GM12878 (cell line): Measurements from ENCODE around the gene TM9SF2. TPM values are rescaled to one million over a fixed set of nuclear protein-coding genes. Genes with fewer than 3 reads are reported as not detected.

Experiments
- ATAC-seq: fragments of 200-7000 bp; cut with Tn5 transposase; 3 replicates; pipeline ENCODE4 v1.9.1; 2020; ENCODE audit warnings: mild to moderate bottlenecking, moderate library complexity
- BruUV-seq: library from RNA; stranded (reverse); fragments of 400-500 nt; replicated peaks from 2 replicates; lab custom pipeline; 2021; lab: Mats Ljungman, UMichigan
- CTCF ChIA-PET: fragments of 300-600 bp; sonication (Branson Sonifier 250); formaldehyde crosslinking; extraction: SDS; loops from one replicate; lab custom pipeline; 2021; ENCODE audit warnings: inconsistent platforms; lab: Yijun Ruan, JAX
- POLR2A ChIA-PET: fragments of 350-600 bp; formaldehyde crosslinking; extraction: SDS; loops from one replicate; lab custom pipeline; 2021; ENCODE audit warnings: inconsistent platforms; lab: Charles Lee
- RAD21 ChIA-PET: fragments of 300-600 bp; sonication (Branson Sonifier 250); formaldehyde crosslinking; loops from one replicate; lab custom pipeline; 2023; ENCODE audit warnings: antibody characterized with exemption; ENCODE audit not compliant: unreplicated experiment; lab: Charles Lee
- SMC1A ChIA-PET: fragments of 300-600 bp; sonication (Branson Sonifier 250); formaldehyde crosslinking; loops from one replicate; lab custom pipeline; 2023; ENCODE audit not compliant: unreplicated experiment, uncharacterized antibody; lab: Charles Lee
- DNase-seq: peaks from one replicate; pipeline ENCODE4 v3.0.0-alpha.2; 2011; ENCODE audit warnings: low read depth, low spot score
- FAIRE-seq: peaks from 3 replicates; lab custom pipeline; 2011; peaks lifted over from hg19 to GRCh38; lab: Jason Lieb, UNC
- H2AFZ ChIP-seq: 2 replicates; pipeline ENCODE4 v1.6.0; 2011; ENCODE audit warnings: low read depth, low read length, control low read depth; ENCODE audit not compliant: control insufficient read depth
- H3K27ac ChIP-seq: 2 replicates; pipeline ENCODE4 v1.5.1; 2011; ENCODE audit warnings: control low read depth; ENCODE audit not compliant: control insufficient read depth, insufficient read depth
- H3K27me3 ChIP-seq, 2 experiments: replicated peaks in 1 of 2; 2 replicates each; pipeline versions ENCODE4 v1.6.0 to v1.6.1; 2011; ENCODE audit warnings: low read length in 1 of 2; ENCODE audit not compliant: control insufficient read depth in 2 of 2, insufficient read depth in 2 of 2
- H3K36me3 ChIP-seq, 2 experiments: 2 replicates each; pipeline ENCODE4 v1.5.1; 2011; ENCODE audit warnings: low read length in 1 of 2; ENCODE audit not compliant: control insufficient read depth in 2 of 2, insufficient read depth in 2 of 2
- H3K4me1 ChIP-seq: 2 replicates; pipeline ENCODE4 v1.6.1; 2011; ENCODE audit warnings: mild to moderate bottlenecking, low read length, moderate library complexity, mixed read lengths; ENCODE audit not compliant: control insufficient read depth, insufficient read depth
- H3K4me2 ChIP-seq: 2 replicates; pipeline ENCODE4 v1.6.0; 2011; ENCODE audit warnings: control low read depth; ENCODE audit not compliant: control insufficient read depth, insufficient read depth
- H3K4me3 ChIP-seq: fragments of 200-600 bp; sonication (generic); 2 replicates; pipeline ENCODE4 v1.5.1; 2016
- H3K79me2 ChIP-seq: 2 replicates; pipeline ENCODE4 v1.6.0; 2011; ENCODE audit warnings: low read length; ENCODE audit not compliant: control insufficient read depth, insufficient read depth
- H3K9ac ChIP-seq: 2 replicates; pipeline ENCODE4 v1.8.0; 2011; ENCODE audit warnings: low read length, control low read depth, mixed read lengths; ENCODE audit not compliant: control insufficient read depth, insufficient read depth
- H3K9me3 ChIP-seq: replicated peaks from 3 replicates; pipeline ENCODE4 v1.5.1; 2011; ENCODE audit warnings: mild to moderate bottlenecking, low read length; ENCODE audit not compliant: control insufficient read depth, insufficient read depth
- H4K20me1 ChIP-seq: 2 replicates; pipeline ENCODE4 v1.6.0; 2011; ENCODE audit not compliant: control insufficient read depth, insufficient read depth
- BACH1 ChIP-seq: fragments of 450-650 bp; IDR thresholded peaks from 2 replicates; pipeline ENCODE4 v1.6.1; 2017; ENCODE audit warnings: mild to moderate bottlenecking, borderline replicate concordance
- BCLAF1 ChIP-seq: fragments of 450-650 bp; IDR thresholded peaks from 2 replicates; pipeline ENCODE4 v1.6.1; 2017; ENCODE audit warnings: antibody characterized with exemption, mild to moderate bottlenecking, moderate library complexity
- BRCA1 ChIP-seq: IDR thresholded peaks from 2 replicates; pipeline ENCODE4 v1.6.1; 2011; ENCODE audit warnings: low read depth, low read length, improper control_type of control experiment
- CHD1 ChIP-seq: IDR thresholded peaks from 2 replicates; pipeline ENCODE4 v1.6.1; 2012; ENCODE audit warnings: low read depth, low read length, improper control_type of control experiment
- CTCF ChIP-seq, 3 experiments: IDR thresholded peaks in 2 of 3; conservative IDR thresholded peaks in 1 of 3; 2 replicates each; pipeline ENCODE4 v1.5.1; 2011; ENCODE audit warnings: low read depth in 3 of 3, low read length in 3 of 3, mild to moderate bottlenecking in 3 of 3, control low read depth in 2 of 3, moderate library complexity in 2 of 3, inconsistent platforms in 1 of 3, mixed read lengths in 1 of 3; ENCODE audit not compliant: control insufficient read depth in 2 of 3, insufficient read depth in 1 of 3; ENCODE audit errors: extremely low read depth in 1 of 3
- IKZF2 ChIP-seq, 2 experiments: fragments of 450-650 bp; IDR thresholded peaks; 2 replicates each; pipeline ENCODE4 v1.6.1; 2017; ENCODE audit warnings: mild to moderate bottlenecking in 2 of 2, moderate library complexity in 2 of 2
- NFYB ChIP-seq: IDR thresholded peaks from 2 replicates; pipeline ENCODE4 v1.6.1; 2011; ENCODE audit warnings: low read depth, mild to moderate bottlenecking, low read length, improper control_type of control experiment, moderate library complexity; ENCODE audit not compliant: insufficient read depth
- NR2F1 ChIP-seq: fragments of 450-650 bp; conservative IDR thresholded peaks from 2 replicates; pipeline ENCODE4 v1.6.1; 2017; ENCODE audit warnings: mild to moderate bottlenecking
- PKNOX1 ChIP-seq: fragments of 450-650 bp; IDR thresholded peaks from 2 replicates; pipeline ENCODE4 v1.6.1; 2016; ENCODE audit warnings: mild to moderate bottlenecking
- RAD51 ChIP-seq: fragments of 450-650 bp; IDR thresholded peaks from 2 replicates; pipeline ENCODE4 v1.6.1; 2016; ENCODE audit warnings: moderate library complexity, mild to moderate bottlenecking, inconsistent platforms
- SKIL ChIP-seq: fragments of 450-650 bp; IDR thresholded peaks from 2 replicates; pipeline ENCODE4 v1.6.1; 2017; ENCODE audit warnings: mild to moderate bottlenecking, low read depth, inconsistent platforms; ENCODE audit not compliant: poor library complexity, severe bottlenecking
- TCF7 ChIP-seq: IDR thresholded peaks from 2 replicates; pipeline ENCODE4 v1.6.1; 2014; ENCODE audit warnings: antibody characterized with exemption, borderline replicate concordance
- ZNF274 ChIP-seq: IDR thresholded peaks from one replicate; pipeline ENCODE4 v1.8.0; 2011; ENCODE audit not compliant: insufficient read length, insufficient read depth
- WGBS: methylation state at CpG from one replicate; pipeline ENCODE4 v1.1.6; 2016; ENCODE audit warnings: low lambda C conversion rate; ENCODE audit not compliant: insufficient replicate concordance, insufficient coverage; ENCODE audit errors: missing lambda C conversion rate; 5-methylcytosine and 5-hydroxymethylcytosine counted together
- in situ Hi-C: fragments of 300-500 bp; cut with MboI; formaldehyde crosslinking; loops from 9 replicates; pipeline ENCODE4 v1.14.3; 2018; ENCODE audit warnings: mixed read lengths
- intact Hi-C: fragments of 100-400 bp; cut with micrococcal nuclease; formaldehyde crosslinking; loops from one replicate; pipeline ENCODE4 v1.14.2; 2022; ENCODE audit not compliant: unreplicated experiment
- polyA plus RNA-seq, 11 experiments: library from polyadenylated mRNA; depleted of rRNA in 4 of 11; unstranded in 6 of 11; stranded (reverse) in 5 of 11; fragments of >200 nt; fragmentation: Nextera tagmentation in 4 of 11; fragmentation: Illumina TruSeq in 1 of 11; extraction: Ambion mirVana in 4 of 11; extraction: Trizol in 1 of 11; gene quantifications; 1 replicate in 1 of 11; 2 replicates in 10 of 11; pipeline versions ENCODE4 v1.2.1 to v1.2.3, GENCODE V29; 2011 to 2016; ENCODE audit warnings: inconsistent platforms in 2 of 11, missing spikeins in 2 of 11, low read depth in 1 of 11
- total RNA-seq, 4 experiments: library from RNA; depleted of rRNA in 3 of 4; stranded (reverse); fragments of >200 nt in 3 of 4; fragmentation: Illumina TruSeq in 1 of 4; extraction: Trizol in 1 of 4; gene quantifications; 2 replicates each; pipeline versions ENCODE4 v1.2.1 to v1.2.3, GENCODE V29; 2013 to 2021

TM9SF2 gene
- total and polyA plus RNA-seq, 10 of the 15 experiments (the other 5 are each of a cell fraction or from before 2014, with no cell fraction given) = 34.6 to 128 (median 79.2) TPM

- Histone ChIP-seq H3K4me2 (no peak overlapping the region), H2AFZ (no peak overlapping the region), H3K4me1 (no peaks in the 10 kb centered on the region; the same call in 1 of the 2 replicates), H3K27ac (no peak overlapping the region), H3K27me3 (no peaks in the 10 kb centered on the region; a peak in 1 of 4 replicates), H3K4me3 (no peak overlapping the region), H3K9ac (no peak overlapping the region), H3K79me2 (no peaks in the 10 kb centered on the region), H4K20me1 (no peaks in the 10 kb centered on the region), H3K36me3 (no peaks in the 10 kb centered on the region), H3K9me3 (no peaks in the 10 kb centered on the region; the same call in 2 of the 3 replicates)
- SMC1A ChIA-PET = interaction anchor here (0.6 kb wide), 1 partner anchor 564 kb away, joined by 3 read pairs; no protein-coding TSS in a partner anchor
- CTCF ChIA-PET = interaction anchor here (1.2 to 1.3 kb wide), 2 partner anchors 13 to 184 kb away, joined by 3 read pairs; no protein-coding TSS in a partner anchor
- POLR2A ChIA-PET = no interaction called here
- ATAC-seq (no peak), DNase-seq (no peak), FAIRE-seq (no peak)
- no TSS peak for BruUV-seq
- in situ Hi-C loops = no loop called here
- WGBS = 0% methylated on average over 1 of the region's 1 CpG
- intact Hi-C loops = no loop called here
- RAD21 ChIA-PET = no interaction called here
- TF ChIP-seq RAD51 = no peak
- TF ChIP-seq BCLAF1 = no peak
- TF ChIP-seq CTCF (IDR thresholded peaks at IDR 0.05 in 2 of 3, conservative IDR thresholded peaks at IDR 0.05 in 1 of 3; ENCODE audit: control insufficient read depth in 2 of 3, extremely low read depth in 1 of 3, insufficient read depth in 1 of 3, low read depth in 3 of 3, low read length in 3 of 3) = no peak
- TF ChIP-seq SKIL = no peak
- no peak for TF ChIP-seq IKZF2 (IDR thresholded peaks at IDR 0.05)
- no peak for TF ChIP-seq NFYB
- no peak for TF ChIP-seq BACH1
- no peak for TF ChIP-seq PKNOX1
- no peak for TF ChIP-seq ZNF274
- no peak for TF ChIP-seq BRCA1
- no peak for TF ChIP-seq NR2F1
- TF ChIP-seq CHD1 = no peak
- TF ChIP-seq TCF7 = no peak
These were observed 29.2 kb upstream of the TM9SF2 start for GRCh38 chr13:99472122-99472440.
